UCSD-AML1 (cell line): ENCODE data around the gene SCN1B.
A peak's percentile ranks its signal among the peaks of the same experiment; 100 is the strongest.

ENCODE experiments used
- DNase-seq: peaks from one replicate; lab custom pipeline; 2025; ENCODE audit not compliant: unreplicated experiment; lab: John Stamatoyannopoulos, UW

The SCN1B gene

GRCh38 chr19:35051796-35052195 is 21.5 kb downstream of the SCN1B start:
- DNase-seq: no peak

- DNase-seq: no peak
These were observed 22.4 kb downstream of the SCN1B start for GRCh38 chr19:35052599-35053190.

GRCh38 chr19:35053667-35054293 is 23.5 kb downstream of the SCN1B start:
- DNase-seq: no peak

GRCh38 chr19:35054626-35055025 is 24.4 kb downstream of the SCN1B start:
- no peak for DNase-seq

- DNase-seq: no peak
These were observed 25.5 kb downstream of the SCN1B start for GRCh38 chr19:35055715-35056179.

GRCh38 chr19:35056513-35057063 is 26.3 kb downstream of the SCN1B start:
- DNase-seq: no peak

- no peak for DNase-seq
These were observed 28.1 kb downstream of the SCN1B start for GRCh38 chr19:35058370-35058769.

- no peak for DNase-seq
These were observed 28.9 kb downstream of the SCN1B start for GRCh38 chr19:35059006-35059798.

GRCh38 chr19:35059799-35060091 is 29.5 kb downstream of the SCN1B start:
- no peak for DNase-seq

GRCh38 chr19:35060160-35060855 is 30.0 kb downstream of the SCN1B start:
- DNase-seq: no peak

- no peak for DNase-seq
These were observed 31.5 kb downstream of the SCN1B start for GRCh38 chr19:35061583-35062373.

GRCh38 chr19:35062942-35063341 is 32.7 kb downstream of the SCN1B start:
- no peak for DNase-seq

- no peak for DNase-seq
These were observed 33.9 kb downstream of the SCN1B start for GRCh38 chr19:35063940-35064818.

GRCh38 chr19:35065574-35065973 is 35.3 kb downstream of the SCN1B start:
- DNase-seq: no peak

- no peak for DNase-seq
These were observed 35.9 kb downstream of the SCN1B start for GRCh38 chr19:35066121-35066520.

- peak; percentile 90 for DNase-seq
These were observed 36.7 kb downstream of the SCN1B start for GRCh38 chr19:35066691-35067563.

- no peak for DNase-seq
These were observed 38.8 kb downstream of the SCN1B start for GRCh38 chr19:35068941-35069634.

- DNase-seq: no peak
These were observed 39.4 kb downstream of the SCN1B start for GRCh38 chr19:35069696-35070095.
